ENCODE measurements around the gene CCNL1.
"Not testable (repeated sequence)": the region's sequence is repeated elsewhere in the genome, so short reads cannot be mapped to it uniquely, and the experiment has no call there.

Gene CCNL1

DNA sequence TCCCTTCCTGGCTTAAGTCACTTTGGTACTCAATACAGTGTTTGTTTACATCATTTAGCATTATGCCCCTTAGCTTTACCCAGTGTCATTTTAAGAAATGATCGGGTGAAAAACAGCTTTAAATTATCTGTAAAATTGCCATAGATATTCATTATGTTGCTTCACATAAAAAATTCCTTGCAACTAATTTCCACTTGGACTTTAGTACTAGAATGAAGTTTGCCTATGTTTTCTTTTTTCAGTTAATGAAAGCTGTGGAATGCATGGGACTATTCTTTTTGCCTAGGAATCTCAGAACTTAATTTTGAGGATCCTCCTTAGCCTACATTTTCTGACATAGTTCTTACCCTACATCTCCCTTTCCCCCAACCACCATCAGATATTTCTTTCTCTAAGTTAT lies 38.4 kb downstream of the CCNL1 start:
- no peak for DNase-seq

DNA sequence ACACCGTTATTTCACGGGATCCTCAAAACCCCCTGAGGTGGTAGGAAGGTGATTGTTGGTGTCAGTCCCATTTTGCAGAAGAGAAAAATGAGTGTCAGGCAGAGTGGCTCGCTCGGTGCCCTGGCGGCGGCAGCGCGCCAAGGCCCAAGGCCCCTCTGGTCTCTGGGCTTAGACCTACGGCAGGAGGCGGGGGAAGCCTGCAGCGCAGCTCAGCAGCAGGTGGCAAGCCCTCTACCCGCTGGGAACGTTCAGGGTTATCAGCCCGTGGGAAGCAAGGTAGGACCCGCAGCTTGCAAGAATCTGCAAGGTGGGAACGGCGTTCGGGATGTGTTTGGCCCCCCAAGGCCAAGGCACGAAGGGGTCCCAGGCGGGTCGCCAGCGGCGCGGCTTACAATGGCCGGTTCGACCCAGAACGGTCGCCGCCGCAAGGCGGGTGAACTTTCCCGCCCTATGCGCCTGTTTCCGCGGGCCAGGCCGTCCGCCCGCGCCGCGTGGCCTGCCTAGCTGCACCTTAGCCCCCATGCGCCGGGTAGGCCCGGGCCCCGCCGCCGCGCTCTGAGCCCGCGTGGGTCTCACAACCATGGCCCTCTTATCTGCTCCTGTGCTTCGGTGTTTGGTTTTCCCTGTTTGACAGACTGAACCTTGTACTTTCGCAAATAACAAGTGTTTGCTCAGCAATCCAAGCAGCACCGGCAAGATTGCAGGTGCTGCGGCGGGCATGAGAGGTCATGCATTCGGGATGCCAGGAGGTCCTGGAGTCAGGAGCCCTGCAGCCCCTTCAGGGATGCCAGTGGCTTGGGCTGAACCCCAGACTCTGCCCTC lies 39.7 kb downstream of the CCNL1 start:
- peak; percentile 77 for DNase-seq

DNA sequence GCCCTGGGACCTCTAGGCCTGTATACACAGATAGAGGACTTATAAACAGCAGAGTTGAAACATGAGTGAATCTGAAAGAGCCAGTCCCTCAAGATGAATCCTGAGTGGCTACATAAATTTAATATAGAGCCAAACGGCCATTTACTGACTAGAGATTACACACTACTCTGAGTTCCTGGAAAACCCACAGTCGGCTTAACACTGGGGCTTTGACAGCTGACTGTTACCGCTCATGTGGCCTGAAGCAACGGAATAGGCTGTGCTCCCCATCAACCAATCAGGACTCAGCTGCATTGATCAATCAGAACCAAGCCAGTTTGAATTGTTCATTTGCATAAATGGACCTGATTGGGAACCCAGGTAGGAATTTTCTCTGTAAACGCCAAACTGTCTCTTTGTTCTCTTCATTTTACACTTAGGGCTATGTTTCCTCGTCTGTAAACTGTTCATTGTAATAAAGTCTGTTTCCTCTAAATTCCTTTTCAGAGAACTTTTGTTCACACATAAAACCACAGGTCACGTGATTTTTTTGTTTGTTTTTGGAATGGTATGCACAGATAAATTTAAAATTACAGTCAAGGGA lies 40.5 kb downstream of the CCNL1 start:
- no peak for DNase-seq

DNA sequence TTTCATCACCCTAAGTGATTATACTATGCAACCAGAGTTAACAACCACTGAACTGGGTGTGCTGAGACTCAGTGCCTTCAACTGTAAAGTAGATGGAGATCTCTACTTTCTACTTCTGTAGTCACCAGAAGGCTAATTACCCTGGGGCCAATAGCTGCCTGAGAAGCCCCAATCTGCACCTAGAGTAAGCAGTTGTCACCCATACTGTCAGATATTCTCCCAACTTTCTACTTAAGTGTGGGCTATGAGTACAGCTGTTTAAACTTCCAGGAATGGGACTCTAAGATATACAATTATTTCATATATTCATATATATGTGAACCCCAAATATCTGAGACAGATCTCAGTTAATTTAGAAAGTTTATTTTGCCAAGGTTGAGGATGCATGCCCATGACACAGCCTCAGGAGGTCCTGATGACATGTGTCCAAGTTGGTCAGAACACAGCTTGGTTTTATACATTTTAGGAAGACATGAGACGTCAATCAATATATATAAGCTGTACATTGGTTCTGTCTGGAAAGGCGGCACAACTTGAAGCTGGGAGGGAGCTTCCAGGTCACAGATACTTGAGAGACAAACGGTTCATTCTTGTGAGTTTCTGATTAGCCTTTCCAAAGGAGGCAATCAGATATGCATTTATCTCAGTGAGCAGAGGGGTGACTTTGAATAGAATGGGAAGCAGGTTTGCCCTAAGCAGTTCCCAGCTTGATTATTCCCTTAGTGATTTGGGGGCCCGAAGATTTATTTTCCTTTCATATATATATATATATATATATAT lies 41.9 kb downstream of the CCNL1 start:
- DNase-seq: no peak

DNA sequence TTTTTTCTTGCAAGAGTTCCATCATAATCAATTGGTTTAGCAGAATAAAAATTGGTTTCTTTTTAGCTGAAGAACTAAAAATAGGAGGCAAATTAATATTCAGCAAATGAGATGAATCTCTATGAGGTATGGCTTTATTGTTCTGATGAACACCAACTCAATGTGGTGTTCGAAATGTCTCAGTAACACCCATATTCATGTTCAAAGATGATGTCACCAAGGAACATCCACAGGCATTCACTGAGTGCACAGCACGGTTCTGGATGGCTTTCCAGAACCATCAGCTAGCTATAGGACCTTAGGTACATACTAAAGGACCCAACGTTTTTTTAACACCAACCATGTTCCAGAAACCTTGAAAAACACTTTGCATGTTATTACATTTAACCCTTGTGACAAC lies 42.7 kb downstream of the CCNL1 start:
- DNase-seq: no peak

DNA sequence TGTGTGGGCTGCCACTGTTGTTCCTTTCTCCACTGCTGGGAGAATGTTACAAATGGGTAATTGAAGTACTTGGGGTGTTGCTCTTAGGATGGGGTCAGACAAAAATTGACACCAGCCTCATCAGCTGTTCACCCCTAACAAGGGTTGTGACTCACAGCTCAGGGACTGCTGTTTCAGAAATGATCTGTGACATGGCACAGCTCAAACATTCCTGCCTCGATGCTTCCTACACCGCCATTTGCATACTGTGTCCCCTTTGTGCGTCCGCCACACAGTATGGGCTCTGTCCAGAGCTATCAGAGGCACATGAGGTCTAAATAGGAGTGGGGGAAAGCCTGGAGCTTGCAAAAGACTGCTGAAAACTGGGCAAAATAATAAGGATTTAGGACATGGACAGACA lies 43.9 kb downstream of the CCNL1 start:
- DNase-seq: no peak

DNA sequence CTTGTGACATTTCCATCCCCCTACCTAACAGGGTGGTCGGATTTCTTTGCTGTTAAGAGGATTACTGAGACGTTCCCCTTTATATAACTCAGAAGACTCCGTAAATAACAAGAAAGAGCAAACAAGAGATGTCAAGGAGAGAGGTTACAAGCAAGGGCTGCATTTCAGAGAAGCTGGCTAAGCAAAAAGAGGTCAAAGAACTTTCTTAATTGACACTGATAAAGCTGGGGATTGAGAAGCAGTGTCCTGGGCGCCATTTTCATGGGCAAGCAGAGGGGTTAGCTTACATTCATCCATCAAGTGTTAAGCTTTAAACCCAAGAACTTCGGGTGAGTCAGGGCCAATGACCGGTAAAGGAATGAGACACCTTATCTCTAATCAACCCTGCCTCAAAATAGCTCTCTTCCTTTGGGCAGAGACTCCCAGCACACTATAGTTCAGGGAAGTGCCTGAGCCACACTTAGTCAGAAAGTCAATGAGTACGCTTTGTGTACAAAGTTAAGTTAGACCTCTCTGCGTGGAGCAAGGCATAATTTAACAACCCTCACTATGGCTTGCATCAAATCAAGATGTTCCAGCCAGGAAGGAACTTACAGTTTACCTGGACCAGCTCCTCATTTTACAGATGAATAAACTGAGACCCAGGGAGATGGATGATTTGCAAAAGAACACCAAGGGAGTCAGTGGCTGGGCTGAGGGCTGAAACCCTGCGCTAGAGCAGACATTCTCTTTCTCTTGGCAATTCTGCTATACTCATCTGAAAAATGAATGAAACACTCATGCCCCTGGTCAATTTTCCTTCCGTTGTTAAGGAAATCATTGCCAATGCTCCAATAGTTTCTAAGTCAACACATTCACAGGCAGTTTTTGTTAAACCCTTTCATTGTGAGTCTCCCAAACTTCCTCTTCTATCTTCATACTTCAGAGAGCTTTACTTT lies 44.6 kb downstream of the CCNL1 start:
- DNase-seq: no peak

DNA sequence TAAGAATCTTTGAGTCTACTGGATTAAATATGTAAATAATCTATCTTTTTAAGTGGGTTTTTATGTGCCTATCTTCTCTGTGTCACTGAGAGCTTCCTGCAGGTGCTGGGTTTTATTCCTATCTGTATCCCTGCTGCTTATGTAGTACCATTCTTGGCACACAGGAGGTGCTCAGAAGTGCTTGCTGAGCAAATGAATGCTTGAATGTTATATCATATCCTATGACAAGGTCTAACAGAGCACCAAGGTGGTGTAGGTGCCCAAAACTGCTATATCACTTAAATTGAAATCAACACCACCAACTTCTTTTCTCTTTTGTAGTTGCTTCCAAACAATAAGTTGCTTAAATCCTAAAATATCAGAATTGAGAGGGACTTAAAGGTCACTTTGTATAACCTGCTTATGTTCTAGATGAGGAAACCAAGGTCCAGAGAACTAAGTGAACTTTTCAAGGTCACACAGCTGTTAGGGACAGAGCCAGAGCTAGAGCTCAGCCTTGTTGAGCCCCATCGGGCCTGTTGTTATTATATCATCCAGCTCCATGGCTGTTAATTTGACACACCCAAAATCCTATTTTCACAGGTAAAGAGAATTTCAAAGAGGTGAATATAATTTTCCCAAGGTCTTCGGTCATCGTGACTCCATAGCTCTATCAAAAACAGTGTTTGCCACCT lies 46.0 kb downstream of the CCNL1 start:
- no peak for DNase-seq

DNA sequence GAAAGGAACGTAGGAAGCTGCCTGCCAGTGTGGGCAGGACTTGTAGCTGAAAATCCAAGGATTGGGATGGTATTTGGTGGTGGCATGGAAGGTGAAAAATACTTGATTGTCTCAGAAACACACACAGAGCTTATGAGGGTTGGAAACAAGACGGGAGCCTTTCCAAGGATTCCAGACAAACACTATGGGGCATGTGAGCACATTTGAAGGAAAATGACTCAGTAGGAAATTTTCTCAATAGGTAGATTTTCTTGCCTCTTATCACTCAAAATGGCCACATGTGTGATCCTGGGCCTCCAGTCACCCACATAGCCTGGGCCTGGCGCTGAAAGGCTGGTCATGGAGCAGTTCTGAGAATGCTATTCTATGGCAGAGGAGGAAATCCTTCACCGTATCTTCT lies 47.4 kb downstream of the CCNL1 start:
- no peak for DNase-seq

DNA sequence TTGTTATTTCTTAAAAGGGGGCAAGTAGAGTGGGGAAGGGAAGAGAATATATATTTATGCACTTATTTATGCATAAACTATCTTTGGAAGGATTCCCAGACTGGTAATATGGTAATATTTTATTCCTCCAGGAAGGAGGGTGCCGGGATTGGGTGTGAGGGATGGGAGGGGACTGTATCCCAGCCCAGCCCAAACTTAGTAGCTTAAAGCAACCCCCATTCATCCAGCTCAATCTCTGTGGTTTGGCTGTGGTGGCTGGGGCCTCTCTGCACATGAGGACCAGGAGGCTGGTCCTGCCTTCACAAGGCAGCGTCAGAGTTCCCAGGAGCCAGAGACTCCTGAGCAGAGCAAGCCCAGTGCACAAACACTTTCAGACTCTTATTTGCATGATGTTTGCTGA lies 48.4 kb downstream of the CCNL1 start:
- no peak for DNase-seq

DNA sequence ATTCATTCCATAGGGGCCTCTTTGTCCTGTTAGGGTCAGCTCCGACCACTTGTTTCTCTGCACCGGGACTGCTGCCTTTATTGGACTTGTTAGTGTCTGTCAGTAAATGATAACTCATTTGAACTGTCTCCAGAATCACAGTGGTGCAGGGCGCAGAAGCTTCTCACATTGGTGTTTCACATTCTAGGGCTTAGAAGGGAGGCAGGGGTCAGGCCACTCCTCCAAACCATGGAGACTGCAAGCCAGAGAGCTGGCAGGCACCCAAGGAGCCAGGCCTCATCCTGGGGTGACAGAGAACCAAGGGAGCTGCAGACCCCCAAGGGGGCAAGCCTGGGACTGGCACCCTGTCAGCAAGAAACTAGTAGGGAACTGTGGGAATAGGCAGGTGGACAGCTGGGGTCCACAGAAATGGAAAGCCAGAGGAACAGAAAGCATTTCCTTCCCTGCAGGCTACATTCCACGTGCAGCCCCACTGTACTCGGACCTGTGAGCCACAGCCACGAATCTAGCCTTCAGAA lies 49.1 kb downstream of the CCNL1 start:
- no peak for DNase-seq

DNA sequence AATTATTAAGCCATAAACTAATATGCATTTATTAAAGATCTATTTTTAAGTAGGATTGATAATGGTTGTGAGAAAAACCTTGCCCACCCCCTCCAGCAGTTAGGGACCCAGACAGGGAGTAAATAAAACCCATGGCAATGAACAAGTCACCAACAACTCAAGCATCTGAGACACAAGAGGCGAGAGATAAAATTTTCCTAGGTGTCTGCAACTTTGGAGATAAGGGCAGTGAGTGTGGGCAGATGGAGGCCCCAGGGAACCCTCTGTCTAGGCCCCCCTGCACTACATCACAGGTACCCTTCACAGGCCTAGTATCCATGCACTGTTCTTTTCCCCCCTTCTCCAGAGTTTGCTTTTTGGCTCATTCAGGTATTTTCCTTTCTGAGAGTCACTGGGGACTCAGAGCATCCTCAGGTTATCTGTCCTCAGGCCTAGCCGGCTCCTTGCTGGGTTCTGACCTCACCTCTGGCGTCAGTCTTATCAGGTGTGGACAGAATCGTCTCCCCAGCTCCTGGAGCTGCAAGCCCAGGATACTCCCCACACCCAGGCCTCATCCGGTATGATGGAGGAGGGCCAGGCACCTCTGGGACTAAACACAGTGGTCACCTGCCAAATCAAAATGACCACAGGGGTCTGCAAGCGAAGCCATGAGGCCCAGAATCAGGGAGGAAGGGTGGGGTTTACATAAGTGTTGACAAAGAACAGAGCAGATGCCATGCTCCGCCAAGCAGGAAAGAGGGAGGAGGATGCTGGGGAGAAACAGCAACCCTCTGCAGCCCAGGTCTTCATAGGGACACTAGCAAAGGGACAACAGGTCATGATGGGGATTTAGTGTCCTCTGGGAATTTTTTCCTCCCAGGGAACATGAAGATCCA lies 50.4 kb downstream of the CCNL1 start:
- peak; percentile 83 for DNase-seq

DNA sequence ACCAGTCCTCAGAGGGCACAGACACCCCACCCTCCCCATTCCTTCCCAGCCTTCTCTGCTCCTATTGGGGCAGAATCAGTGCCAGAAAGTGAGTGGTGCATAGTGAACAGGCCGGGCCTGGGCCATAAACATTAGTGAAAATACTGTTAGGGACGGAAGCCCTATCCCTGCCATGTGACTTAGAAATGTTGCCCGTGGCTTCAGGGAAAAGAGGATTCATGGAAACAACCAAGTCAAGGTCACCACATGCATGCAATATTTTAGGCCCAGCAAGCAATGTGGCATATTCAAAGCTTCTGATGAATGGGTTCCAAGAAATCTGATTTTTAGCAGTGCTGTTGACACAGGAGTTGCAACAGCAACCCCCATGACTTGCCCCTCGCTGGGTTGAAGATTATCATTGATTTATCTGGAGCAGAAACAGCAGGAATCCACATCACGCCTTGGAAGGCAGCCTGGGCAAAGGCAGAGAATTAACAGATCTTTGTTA lies 52.3 kb downstream of the CCNL1 start:
- peak; percentile 75 for DNase-seq

DNA sequence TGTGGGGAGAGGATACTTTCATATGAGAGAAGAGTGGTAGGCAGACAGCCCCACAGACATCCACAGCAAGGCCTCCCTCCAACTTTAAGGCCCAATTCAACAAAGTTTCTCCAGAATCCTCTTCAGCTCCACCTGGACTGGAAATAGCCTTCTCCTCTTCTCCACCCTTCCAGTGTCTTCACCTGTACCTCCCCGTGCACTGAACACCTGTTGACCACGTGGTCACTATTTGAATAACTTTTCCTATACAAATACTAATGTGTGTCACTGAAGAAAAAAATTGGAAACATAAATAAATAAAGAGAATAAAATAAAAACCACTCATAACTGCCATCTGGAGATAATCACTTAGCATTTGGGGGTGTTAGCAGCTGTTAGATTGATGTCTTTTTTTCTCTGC lies 52.9 kb downstream of the CCNL1 start:
- peak; percentile 76 for DNase-seq

DNA sequence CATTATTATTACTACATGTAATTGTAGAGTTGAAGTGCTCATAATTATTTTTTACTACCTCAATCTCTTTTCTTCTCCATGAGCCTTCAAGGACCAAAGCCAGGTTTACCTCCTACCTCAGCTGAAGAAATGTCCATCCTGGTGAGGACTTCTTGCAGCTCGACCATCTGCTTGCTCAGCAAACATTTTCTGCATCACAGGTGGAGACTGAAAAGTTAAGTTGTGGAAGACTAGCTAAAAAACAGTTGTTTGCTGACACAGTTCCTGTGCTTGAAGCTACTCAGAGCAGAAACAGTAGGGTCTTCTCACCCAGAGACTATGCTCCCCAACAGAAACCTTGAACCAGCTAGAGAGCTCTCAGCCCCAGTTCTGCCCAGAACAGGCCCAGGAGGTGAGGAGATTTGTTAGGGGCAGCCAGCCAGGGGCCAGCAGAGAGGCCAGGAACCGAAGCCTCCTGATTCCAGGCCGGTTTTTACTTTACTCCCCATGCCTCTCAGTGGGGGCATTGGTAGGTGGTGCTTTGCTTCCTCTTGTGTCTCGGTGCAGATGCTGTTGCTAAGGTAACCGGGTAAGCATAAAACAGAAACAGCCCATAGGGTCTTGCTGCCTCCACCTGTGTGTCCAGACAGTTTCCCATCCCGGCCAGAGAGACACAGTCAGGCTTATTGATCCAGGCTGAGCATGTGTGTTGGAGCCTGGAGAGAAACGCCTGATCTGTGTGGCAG lies 54.9 kb downstream of the CCNL1 start:
- peak; percentile 97 for DNase-seq

DNA sequence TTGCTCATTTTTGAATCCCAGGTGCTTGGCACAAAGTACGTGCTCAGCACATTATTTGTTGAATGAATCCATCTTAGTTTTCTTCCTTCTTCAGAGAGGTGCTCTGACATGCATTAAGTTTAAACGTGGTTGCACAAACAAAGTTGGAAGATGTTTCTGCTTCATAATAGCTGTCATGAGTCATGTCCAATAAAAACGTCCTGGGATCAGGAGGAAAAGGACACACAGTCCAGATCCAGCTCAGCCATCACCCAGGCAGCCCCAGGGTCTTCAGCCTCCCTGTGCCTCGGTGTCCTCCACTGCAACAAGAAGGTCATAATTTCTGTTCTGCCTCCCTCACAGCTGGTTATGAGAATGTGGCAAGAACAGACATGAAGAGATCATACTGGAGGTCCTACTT lies 55.4 kb downstream of the CCNL1 start:
- no peak for DNase-seq

DNA sequence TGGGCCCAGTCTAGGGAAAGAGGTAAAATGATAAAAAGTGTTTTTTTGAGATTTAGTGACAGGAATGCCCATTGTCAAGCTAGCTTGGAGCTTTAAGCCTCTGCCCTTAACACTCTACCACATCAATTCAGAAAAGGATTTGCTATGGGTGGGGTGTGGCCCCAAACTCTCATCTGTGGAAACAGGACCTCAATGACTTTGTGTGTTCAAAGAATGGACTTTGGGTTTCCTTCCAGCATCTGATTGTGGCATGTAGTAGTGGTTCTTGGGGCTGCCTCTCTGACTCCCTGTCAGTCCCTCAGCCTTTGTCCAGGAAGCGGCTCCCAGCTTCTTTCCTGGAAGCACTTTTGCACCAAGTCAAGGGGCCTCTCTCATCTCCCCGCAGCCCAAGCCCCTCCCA lies 56.1 kb downstream of the CCNL1 start:
- DNase-seq: no peak

DNA sequence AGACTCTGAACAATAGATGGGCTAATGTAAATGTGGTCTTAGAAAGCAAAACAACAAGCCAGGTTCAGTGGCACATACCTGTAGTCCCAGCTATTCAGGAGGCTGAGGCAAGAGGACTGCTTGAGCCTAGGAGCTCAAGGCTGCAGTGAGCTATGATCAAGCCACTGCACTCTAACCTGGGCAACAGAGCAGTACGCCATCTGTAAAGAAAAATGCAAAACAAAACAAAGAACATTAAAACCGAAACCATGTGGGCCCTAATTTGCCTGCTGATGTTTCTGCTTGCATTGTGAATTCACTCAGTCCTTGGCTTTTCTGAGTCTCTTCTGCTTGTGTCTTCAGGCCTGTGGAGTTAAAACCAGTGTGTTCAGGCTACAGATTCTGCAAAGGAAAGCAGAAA lies 56.7 kb downstream of the CCNL1 start:
- DNase-seq: no peak

DNA sequence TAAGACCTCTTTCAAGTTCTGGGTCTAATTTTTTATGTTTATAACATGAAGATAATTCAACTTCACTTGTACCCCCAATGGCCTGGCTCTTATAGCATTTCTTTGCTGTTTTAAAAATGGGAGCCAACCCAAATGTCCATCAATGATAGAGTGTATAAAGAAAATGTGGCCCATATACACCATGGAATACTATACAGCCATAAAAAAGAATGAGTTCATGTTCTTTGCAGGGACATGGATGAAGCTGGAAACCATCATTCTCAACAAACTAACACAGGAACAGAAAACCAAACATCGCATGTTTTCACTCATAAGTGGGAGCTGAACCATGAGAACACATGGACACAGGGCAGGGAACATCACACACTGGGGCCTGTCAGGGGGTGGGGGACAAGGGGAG lies 57.4 kb downstream of the CCNL1 start:
- not testable (repeated sequence) for DNase-seq

DNA sequence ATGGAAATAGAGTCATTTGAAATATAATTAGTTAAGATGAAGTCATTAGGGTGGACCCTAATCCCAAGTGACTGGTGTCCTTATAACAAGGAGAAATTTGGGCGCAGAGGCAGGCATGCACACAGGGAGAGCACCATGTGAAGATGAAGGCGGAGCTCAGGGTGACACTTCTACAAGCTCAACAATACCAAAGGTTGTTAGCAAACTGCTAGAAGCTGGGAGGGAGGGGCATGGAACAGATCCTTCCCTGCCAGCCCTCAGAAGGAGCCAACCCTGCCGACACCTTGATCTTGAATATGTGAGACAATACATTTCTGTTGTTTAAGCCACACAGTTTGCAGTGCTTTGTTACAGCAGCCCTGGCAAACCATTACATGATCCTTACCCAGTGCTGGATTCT lies 57.8 kb downstream of the CCNL1 start:
- DNase-seq: no peak
